Muscle layer of colon (tissue), 2 donors: Measurements from ENCODE around the gene SHROOM3.
"Not testable (repeated sequence)": the region's sequence is repeated elsewhere in the genome, so short reads cannot be mapped to it uniquely, and the experiment has no call there.

Experiments used
- H3K27ac ChIP-seq: one replicate; pipeline ENCODE4 v1.7.0; 2013; ENCODE audit warnings: low read depth, mild to moderate bottlenecking, low read length, moderate library complexity
- H3K27me3 ChIP-seq, 2 donors: one replicate each; pipeline ENCODE4 v1.7.0; 2013; ENCODE audit warnings: low read length in 2 of 2, mild to moderate bottlenecking in 2 of 2; ENCODE audit not compliant: insufficient read depth in 2 of 2, control insufficient read depth in 1 of 2
- H3K36me3 ChIP-seq: one replicate; pipeline ENCODE4 v1.7.0; 2013; ENCODE audit warnings: mild to moderate bottlenecking, low read length; ENCODE audit not compliant: insufficient read depth
- H3K4me1 ChIP-seq: one replicate; pipeline ENCODE4 v1.7.0; 2013; ENCODE audit warnings: mild to moderate bottlenecking, low read length; ENCODE audit not compliant: insufficient read depth
- H3K4me3 ChIP-seq, 2 donors: one replicate each; pipeline ENCODE4 v1.7.0; 2013; ENCODE audit warnings: low read length in 2 of 2, low read depth in 1 of 2, mild to moderate bottlenecking in 1 of 2, moderate library complexity in 1 of 2
- H3K9ac ChIP-seq: one replicate; pipeline ENCODE4 v1.7.0; 2013; ENCODE audit warnings: low read length
- H3K9me3 ChIP-seq: one replicate; pipeline ENCODE4 v1.7.0; 2013; ENCODE audit warnings: mild to moderate bottlenecking, low read length
- donor health status: abdominal sarcoma.
- donor health status: Adenocarcinoma of cecum.

SHROOM3 gene

GRCh38 chr4:76423159-76423558, 11.9 kb upstream of the SHROOM3 start:
- peaks cover 0 to 12% of the 10 kb centered on the region in 2 donors for H3K27me3 ChIP-seq
- H3K36me3 ChIP-seq, H3K4me1 ChIP-seq, H3K27ac ChIP-seq, H3K9ac ChIP-seq, H3K9me3 ChIP-seq, H3K4me3 ChIP-seq: not testable (repeated sequence)

DNA sequence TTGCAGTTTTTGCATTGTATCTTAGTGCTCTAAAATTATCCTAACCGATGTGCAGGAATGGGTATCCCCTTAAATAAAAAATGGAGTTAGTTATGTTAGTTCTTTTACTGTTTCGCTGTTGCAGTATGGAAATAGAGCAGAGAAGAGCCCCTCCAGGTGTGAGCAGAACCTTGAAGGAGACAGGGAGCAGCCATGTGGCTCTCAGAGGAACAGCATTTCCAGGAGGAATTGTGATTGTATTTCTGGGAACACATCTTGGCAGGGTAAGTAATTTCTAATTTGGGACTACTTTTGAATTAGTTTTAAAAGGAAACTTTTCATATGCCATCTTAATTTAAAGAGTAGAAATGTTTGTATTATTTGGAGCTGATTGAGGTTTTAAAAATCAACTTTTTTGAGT, 8.8 kb upstream of the SHROOM3 start:
- no peak overlapping the region for H3K4me3 ChIP-seq
- H3K4me1 ChIP-seq = no peaks in the 10 kb centered on the region
- no peaks in the 10 kb centered on the region for H3K36me3 ChIP-seq
- H3K9ac ChIP-seq = no peak overlapping the region
- no peaks in the 10 kb centered on the region for H3K27me3 ChIP-seq
- no peaks in the 10 kb centered on the region for H3K9me3 ChIP-seq
- H3K27ac ChIP-seq = no peak overlapping the region

- Histone ChIP-seq H3K9me3 (no peaks in the 10 kb centered on the region), H3K9ac (no peak overlapping the region)
Observed at GRCh38 chr4:76429636-76430035, 5.4 kb upstream of the SHROOM3 start.

DNA sequence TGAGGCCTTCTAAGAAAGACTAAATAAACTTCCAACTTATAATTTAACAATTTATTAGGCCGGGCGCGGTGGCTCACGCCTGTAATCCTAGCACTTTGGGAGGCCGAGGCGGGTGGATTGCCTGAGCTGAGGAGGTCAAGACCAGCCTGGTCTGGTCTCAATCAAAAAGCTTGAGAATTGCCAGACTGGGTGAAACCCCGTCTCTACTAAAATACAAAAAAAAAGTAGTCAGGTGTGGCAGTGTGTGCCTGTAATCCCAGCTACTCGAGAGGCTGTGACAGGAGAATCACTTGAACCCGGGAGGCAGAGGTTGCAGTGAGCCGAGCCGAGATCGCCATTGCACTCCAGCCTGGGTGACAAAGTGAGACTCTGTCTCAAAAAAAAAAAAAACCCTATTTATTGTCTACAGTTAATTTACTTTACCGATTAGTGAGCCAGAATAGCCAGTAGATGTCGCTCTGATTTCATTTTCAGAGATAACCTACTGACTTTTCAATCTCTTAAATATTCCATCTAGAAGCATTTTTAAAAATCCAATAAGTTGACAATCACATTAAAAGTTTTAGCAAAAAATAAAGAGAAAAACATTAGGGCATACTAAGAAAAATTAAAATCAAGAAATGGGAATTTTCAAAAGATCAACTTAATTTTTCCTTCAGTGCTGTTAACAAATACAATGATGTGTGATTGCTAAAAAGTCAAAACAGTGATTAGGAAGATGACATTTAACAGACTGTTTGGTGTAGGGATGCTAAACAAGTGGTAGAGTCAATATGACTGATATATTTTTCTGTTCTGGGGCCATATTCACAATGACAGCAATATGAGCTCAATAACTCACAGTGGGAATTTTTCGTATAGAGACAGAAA, 4.3 kb upstream of the SHROOM3 start:
- H3K27me3 ChIP-seq = no peaks in the 10 kb centered on the region
- no peak overlapping the region for H3K27ac ChIP-seq
- H3K36me3 ChIP-seq = no peaks in the 10 kb centered on the region
- no peak overlapping the region for H3K9ac ChIP-seq
- no peak overlapping the region for H3K4me3 ChIP-seq
- H3K4me1 ChIP-seq = no peaks in the 10 kb centered on the region
- H3K9me3 ChIP-seq = no peaks in the 10 kb centered on the region

More at GRCh38 chr4:76429636-76430035, 5.4 kb upstream of the SHROOM3 start:
- Histone ChIP-seq H3K36me3 (no peaks in the 10 kb centered on the region), H3K27me3 (no peaks in the 10 kb centered on the region), H3K4me1 (no peaks in the 10 kb centered on the region), H3K27ac (no peak overlapping the region), H3K4me3 (no peak overlapping the region)

DNA sequence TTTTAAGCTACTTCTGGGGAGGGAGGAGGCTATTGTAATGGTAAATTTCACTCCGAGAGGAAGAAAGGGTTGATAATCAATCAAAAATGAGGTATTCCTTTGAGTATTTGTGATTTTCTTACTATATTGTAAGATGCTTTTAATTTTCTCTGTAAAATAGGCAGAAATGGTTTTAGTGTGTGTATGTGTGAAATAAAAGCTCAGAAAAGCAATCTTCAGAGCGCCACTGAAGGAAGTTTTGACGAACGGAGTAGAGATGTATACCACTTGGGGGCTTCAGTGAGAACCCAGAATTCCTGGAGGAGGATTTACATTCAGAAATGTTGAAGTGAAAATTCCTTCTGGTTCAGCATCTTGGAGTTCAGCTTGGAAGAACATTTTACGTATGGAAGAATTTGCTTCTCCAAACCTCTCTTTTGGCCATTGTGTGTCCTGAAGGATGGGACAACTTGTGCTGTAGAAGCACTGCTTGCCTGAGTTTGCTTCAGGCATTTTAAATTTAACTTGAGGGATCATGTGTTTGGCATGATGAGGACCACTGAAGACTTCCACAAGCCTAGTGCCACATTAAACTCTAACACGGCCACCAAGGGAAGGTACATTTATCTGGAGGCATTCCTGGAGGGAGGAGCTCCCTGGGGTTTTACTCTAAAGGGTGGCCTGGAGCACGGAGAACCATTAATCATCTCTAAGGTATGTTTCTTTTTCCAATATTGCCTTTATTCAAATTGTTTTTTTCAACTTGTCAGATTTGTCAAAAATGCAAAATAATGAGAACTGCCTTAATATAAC, 695 bp downstream of the SHROOM3 start:
- Histone ChIP-seq H3K36me3 (no peaks in the 10 kb centered on the region), H3K27me3 (no peaks in the 10 kb centered on the region), H3K9ac (no peak overlapping the region), H3K27ac (no peak overlapping the region), H3K4me1 (no peaks in the 10 kb centered on the region), H3K9me3 (no peaks in the 10 kb centered on the region), H3K4me3 (peak overlapping the region in 1 of 2 donors; percentile 28)

GRCh38 chr4:76439491-76439890, 4.5 kb downstream of the SHROOM3 start:
- no peak overlapping the region for H3K9ac ChIP-seq
- no peak overlapping the region for H3K4me3 ChIP-seq
- H3K9me3 ChIP-seq = no peaks in the 10 kb centered on the region
- no peaks in the 10 kb centered on the region for H3K4me1 ChIP-seq
- no peaks in the 10 kb centered on the region for H3K27me3 ChIP-seq
- no peak overlapping the region for H3K27ac ChIP-seq
- H3K36me3 ChIP-seq = no peaks in the 10 kb centered on the region

GRCh38 chr4:76441881-76442280, 6.9 kb downstream of the SHROOM3 start:
- H3K36me3 ChIP-seq = no peaks in the 10 kb centered on the region
- no peak overlapping the region for H3K4me3 ChIP-seq

GRCh38 chr4:76442807-76443206, 7.8 kb downstream of the SHROOM3 start:
- Histone ChIP-seq H3K9ac (no peak overlapping the region), H3K4me3 (no peak overlapping the region), H3K4me1 (no peaks in the 10 kb centered on the region), H3K36me3 (no peaks in the 10 kb centered on the region), H3K27ac (no peak overlapping the region), H3K9me3 (no peaks in the 10 kb centered on the region), H3K27me3 (no peaks in the 10 kb centered on the region)

More at GRCh38 chr4:76441881-76442280, 6.9 kb downstream of the SHROOM3 start:
- Histone ChIP-seq H3K27ac (no peak overlapping the region), H3K27me3 (no peaks in the 10 kb centered on the region), H3K4me1 (no peaks in the 10 kb centered on the region), H3K9me3 (no peaks in the 10 kb centered on the region), H3K9ac (no peak overlapping the region)

GRCh38 chr4:76443376-76443775, 8.3 kb downstream of the SHROOM3 start:
- H3K27ac ChIP-seq = no peak overlapping the region
- no peak overlapping the region for H3K9ac ChIP-seq
- H3K27me3 ChIP-seq = no peaks in the 10 kb centered on the region
- H3K4me3 ChIP-seq = no peak overlapping the region
- H3K36me3 ChIP-seq = no peaks in the 10 kb centered on the region
- H3K9me3 ChIP-seq = no peaks in the 10 kb centered on the region
- no peaks in the 10 kb centered on the region for H3K4me1 ChIP-seq

DNA sequence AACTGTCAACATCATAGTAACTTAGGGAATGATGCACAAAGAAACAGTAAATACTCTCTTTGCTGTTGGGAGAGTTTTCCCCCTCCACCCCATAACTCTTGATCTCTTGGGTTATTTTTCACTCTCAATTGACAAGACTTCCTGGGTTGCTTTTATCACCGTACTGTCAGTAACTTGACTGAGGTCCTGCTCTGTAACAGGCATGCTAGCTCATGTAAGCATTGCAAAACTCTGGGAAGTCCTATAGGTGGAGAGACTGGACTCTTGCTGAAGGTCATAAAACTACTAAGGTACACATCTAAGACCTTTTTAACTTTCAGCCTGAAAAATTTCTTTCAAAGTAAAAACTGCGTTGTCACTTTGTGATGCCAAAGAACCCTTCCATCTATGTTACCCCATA, 10.9 kb downstream of the SHROOM3 start:
- Histone ChIP-seq H3K4me1 (no peaks in the 10 kb centered on the region), H3K27ac (no peak overlapping the region), H3K36me3 (no peaks in the 10 kb centered on the region), H3K27me3 (no peaks in the 10 kb centered on the region), H3K9ac (no peak overlapping the region), H3K9me3 (no peaks in the 10 kb centered on the region), H3K4me3 (no peak overlapping the region)

GRCh38 chr4:76447393-76447851, 12.4 kb downstream of the SHROOM3 start:
- Histone ChIP-seq H3K36me3 (no peaks in the 10 kb centered on the region), H3K4me1 (no peaks in the 10 kb centered on the region), H3K27ac (no peak overlapping the region), H3K27me3 (no peaks in the 10 kb centered on the region), H3K4me3 (no peak overlapping the region), H3K9ac (no peak overlapping the region), H3K9me3 (no peaks in the 10 kb centered on the region)
